ENCODE measurements around the gene FABP2.

The FABP2 gene

DNA sequence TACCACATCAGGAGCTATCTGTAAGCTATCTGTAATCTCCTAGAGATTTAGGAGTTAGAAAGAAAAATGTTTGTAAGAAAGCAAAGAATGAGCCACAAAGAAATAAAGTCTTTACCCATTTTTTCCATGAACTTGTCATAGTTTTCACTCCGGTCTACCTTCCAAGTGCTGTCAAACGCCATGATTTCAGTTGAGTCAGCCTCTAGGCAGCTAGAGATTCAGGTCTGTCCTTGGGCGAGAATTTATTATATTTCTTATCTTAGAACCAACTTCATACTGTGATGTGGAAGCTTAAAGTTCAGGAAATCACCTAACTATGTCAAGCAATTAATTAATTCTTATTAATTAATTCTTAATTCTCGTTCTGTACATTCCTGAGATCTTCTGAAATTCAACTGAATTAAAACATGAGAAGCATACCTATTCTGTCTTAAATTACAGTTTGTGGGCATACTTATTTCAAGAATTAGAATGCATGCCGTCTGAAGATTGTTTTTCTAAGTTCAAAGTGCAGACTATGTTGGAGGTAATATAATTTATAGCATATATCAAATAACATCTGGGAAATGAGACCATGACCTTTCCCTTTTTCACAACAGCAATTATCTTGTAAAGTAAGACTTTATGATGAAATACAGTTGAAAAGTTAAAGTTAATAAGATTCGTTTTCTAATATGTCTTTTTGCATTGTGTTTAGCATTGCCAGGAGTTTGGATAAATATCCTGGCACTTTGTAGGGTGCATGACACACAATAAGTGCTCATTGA, at the start of gene FABP2:
FABP2 (minus strand) TSS at position 218 of the 767 bp plus-strand sequence; CDS start at position 182, 36 bp downstream.
- TF ChIP-seq GATA2 (IDR thresholded peaks at IDR 0.05; ENCODE audit: low read depth, low read length), result no peak
- no peak for TF ChIP-seq GATA3 (IDR thresholded peaks at IDR 0.05; ENCODE audit: low read depth, low read length)

GRCh38 chr4:119337010-119337409, 15.1 kb upstream of the FABP2 start:
- TF ChIP-seq GATA3 (IDR thresholded peaks at IDR 0.05; ENCODE audit: low read depth, low read length), result no peak
- no peak for TF ChIP-seq GATA2 (IDR thresholded peaks at IDR 0.05; ENCODE audit: low read depth, low read length)

GRCh38 chr4:119329835-119330620, 8.1 kb upstream of the FABP2 start:
- no peak for TF ChIP-seq GATA3 (IDR thresholded peaks at IDR 0.05; ENCODE audit: low read depth, low read length)

DNA sequence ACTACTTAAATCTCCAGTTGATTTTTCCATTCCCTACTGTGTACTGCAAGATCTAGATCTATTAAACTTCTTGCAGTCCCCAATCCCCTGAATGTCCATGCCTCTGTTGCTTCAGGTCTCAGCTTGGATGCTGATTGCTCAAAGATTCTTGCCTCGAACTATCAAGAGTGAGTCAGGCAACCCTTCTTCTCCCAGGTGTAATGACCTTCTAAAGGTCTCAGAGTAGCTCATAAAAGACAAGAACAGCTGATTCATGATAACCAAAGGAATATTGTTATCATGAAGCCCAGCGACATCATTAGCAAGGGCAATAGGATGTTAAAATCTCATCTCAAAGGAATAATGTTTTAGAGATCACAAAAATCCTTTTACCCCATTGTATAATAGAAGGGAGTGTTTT, 6.8 kb upstream of the FABP2 start:
- no peak for TF ChIP-seq GATA3 (IDR thresholded peaks at IDR 0.05; ENCODE audit: low read depth, low read length)
- TF ChIP-seq GATA2 (IDR thresholded peaks at IDR 0.05; ENCODE audit: low read depth, low read length), result no peak

- TF ChIP-seq GATA3 (IDR thresholded peaks at IDR 0.05; ENCODE audit: low read depth, low read length) (no peak), GATA2 (IDR thresholded peaks at IDR 0.05; ENCODE audit: low read depth, low read length) (no peak)
Observed at GRCh38 chr4:119317990-119318389, 3.9 kb downstream of the FABP2 start.

DNA sequence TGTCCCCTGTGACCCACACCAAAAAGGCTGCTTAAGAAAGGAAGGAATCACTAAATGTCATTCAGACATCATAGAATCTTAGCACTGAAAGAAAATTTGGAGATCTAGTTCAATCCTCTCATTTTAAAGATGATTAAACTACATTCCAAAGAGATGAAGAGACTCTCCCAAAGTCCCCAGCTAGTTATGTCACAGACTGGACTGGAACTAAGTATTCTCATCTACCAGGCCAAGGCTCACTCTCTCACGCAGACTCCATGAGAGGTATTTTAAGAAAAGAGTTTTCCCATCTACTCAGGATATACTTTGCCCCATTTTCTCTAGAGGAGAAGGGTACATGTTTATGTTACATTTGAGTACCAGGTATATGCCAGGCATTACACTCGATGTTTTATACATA, 6.9 kb downstream of the FABP2 start:
- TF ChIP-seq GATA2 (IDR thresholded peaks at IDR 0.05; ENCODE audit: low read depth, low read length) (no peak), GATA3 (IDR thresholded peaks at IDR 0.05; ENCODE audit: low read depth, low read length) (no peak)

GRCh38 chr4:119314356-119314755, 7.6 kb downstream of the FABP2 start:
- TF ChIP-seq GATA3 (IDR thresholded peaks at IDR 0.05; ENCODE audit: low read depth, low read length) (no peak), GATA2 (IDR thresholded peaks at IDR 0.05; ENCODE audit: low read depth, low read length) (no peak)

DNA sequence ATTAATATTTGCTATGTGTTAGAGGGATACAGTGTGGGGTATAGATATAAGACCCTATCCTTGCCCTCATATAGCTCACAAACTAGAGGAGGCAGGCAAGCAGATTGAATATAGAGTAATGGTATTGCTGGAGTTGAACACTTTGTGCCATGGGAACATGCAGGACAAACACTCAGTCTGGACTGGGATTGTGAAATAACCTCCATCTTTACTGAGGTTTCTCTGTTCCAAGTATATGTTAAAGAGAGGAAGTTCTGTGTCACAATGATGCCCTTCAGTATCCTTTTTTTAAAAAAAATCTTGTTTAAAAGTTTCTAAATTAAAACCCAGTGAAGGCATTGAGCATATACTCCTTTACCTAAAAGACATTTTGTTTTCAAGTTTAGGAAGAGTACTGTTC, 8.7 kb downstream of the FABP2 start:
- TF ChIP-seq GATA2 (IDR thresholded peaks at IDR 0.05; ENCODE audit: low read depth, low read length), result no peak
- no peak for TF ChIP-seq GATA3 (IDR thresholded peaks at IDR 0.05; ENCODE audit: low read depth, low read length)

DNA sequence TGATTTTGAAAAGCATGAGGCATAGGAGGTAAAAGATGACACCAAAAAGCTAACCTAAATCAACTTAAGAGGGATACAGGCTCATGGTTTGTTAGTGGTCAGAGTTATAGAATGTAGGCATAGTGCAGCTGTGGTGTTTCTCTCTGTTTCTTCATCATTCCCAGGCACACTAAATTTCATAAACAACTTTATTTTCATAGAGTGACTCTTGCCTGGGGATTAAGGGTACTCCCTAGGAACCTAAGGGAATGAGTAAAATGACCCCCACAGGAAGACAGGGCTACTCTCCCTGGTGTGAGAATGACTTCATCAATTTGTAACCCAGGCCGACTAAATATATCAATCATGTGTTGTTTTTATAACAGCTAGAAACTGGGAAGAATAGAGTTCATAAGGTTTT, 11.1 kb downstream of the FABP2 start:
- no peak for TF ChIP-seq GATA2 (IDR thresholded peaks at IDR 0.05; ENCODE audit: low read depth, low read length)
- TF ChIP-seq GATA3 (IDR thresholded peaks at IDR 0.05; ENCODE audit: low read depth, low read length), result no peak

DNA sequence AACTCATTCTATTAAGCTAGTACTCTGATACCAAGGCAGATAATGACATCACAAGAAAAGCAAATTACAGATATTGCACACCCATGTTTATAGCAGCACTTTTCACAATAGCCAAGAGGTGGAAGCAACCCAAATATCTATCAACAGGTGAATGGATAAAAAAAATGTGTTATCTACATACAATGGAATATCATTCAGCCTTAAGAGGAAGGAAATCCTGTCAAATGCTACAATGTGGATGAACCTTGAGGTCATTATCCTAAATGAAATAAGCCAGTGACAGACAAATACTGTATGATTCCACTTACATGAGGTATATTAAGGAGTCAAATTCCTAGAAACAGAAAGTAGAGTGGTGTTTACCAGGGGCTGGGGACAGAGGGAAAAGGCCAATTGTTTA, 14.3 kb downstream of the FABP2 start:
- TF ChIP-seq GATA2 (IDR thresholded peaks at IDR 0.05; ENCODE audit: low read depth, low read length), result no peak
- no peak for TF ChIP-seq GATA3 (IDR thresholded peaks at IDR 0.05; ENCODE audit: low read depth, low read length)

DNA sequence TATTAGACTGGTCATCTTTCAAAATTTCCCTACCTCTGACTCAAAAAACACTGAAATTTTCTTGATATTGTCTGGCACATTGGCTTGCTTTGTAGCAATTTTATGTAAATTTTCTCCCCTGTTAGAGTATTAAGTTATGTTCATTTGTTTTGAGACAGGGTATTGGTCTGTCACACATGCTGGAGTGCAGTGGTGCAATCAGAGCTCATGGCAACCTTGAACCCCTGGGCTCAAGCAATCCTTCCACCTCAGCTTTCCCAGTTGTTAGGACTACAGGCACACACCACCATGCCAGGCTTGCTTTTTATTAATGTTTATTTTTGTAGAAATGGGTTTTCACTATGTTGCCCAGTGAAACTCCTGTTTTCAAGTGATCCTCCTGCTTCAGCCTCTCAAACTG, 17.5 kb downstream of the FABP2 start:
- TF ChIP-seq GATA3 (IDR thresholded peaks at IDR 0.05; ENCODE audit: low read depth, low read length) (no peak), GATA2 (IDR thresholded peaks at IDR 0.05; ENCODE audit: low read depth, low read length) (no peak)

- TF ChIP-seq GATA3 (IDR thresholded peaks at IDR 0.05; ENCODE audit: low read depth, low read length) (no peak), GATA2 (IDR thresholded peaks at IDR 0.05; ENCODE audit: low read depth, low read length) (no peak)
Observed at GRCh38 chr4:119303587-119304305, 18.2 kb downstream of the FABP2 start.

DNA sequence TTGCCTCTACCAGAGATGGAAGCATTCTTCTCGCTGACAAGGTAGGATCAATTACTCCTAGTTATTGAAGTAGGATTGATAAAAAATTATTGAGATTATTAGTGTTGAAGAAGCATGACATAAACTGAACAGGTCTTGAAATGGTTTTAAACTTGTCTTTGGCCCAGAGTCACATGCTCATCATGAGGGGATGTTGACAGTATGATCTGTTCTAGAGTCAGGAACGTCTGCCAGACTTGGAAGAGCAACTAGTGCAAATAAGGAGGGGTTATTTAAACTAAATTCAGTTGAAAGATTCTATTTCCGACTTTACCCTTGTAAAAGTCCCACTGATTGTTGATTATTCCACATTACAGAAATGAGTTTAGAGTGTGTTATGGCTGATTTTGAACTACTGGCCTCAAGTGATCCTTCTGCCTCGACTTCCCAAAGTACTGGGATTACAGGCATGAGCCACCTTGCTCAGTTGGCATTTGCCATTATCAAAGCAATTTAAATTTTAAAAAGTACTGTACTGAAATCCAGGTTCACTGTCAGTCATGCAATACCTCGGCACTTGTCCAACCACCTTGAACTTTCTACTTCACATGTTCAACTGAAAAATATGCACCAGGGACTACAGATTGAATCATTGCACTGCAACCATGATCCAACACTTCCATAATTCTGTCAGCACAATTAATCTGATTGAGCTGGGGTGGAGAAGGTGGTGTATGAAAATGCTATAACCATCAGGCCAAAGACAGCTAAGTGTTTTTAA, 19.7 kb downstream of the FABP2 start:
- TF ChIP-seq GATA3 (IDR thresholded peaks at IDR 0.05; ENCODE audit: low read depth, low read length) (no peak), GATA2 (IDR thresholded peaks at IDR 0.05; ENCODE audit: low read depth, low read length) (no peak)
